Endothelial cell of hepatic sinusoid (primary cell): ENCODE measurements around the gene PRR23A.

Experiments used
- in situ Hi-C: cut with HindIII; loops from 2 replicates; pipeline ENCODE4 v1.10.0; 2017; ENCODE audit warnings: low sequenced_read_pairs

PRR23A gene

GRCh38 chr3:138974462-138974861, 31.6 kb downstream of the PRR23A start:
- in situ Hi-C loops, result no loop called here

GRCh38 chr3:138972941-138973340, 33.1 kb downstream of the PRR23A start:
- in situ Hi-C loops, result no loop called here

GRCh38 chr3:138971766-138972320, 34.2 kb downstream of the PRR23A start:
- in situ Hi-C loops, result no loop called here

- in situ Hi-C loops, result no loop called here
Observed at GRCh38 chr3:138964923-138965322, 41.1 kb downstream of the PRR23A start.

GRCh38 chr3:138964264-138964663, 41.8 kb downstream of the PRR23A start:
- in situ Hi-C loops, result no loop called here

GRCh38 chr3:138962854-138963560, 43.1 kb downstream of the PRR23A start:
- in situ Hi-C loops, result no loop called here

- in situ Hi-C loops, result no loop called here
Observed at GRCh38 chr3:138960417-138960852, 45.6 kb downstream of the PRR23A start.
